Measurements from ENCODE around the gene FNBP1L.

FNBP1L gene

DNA sequence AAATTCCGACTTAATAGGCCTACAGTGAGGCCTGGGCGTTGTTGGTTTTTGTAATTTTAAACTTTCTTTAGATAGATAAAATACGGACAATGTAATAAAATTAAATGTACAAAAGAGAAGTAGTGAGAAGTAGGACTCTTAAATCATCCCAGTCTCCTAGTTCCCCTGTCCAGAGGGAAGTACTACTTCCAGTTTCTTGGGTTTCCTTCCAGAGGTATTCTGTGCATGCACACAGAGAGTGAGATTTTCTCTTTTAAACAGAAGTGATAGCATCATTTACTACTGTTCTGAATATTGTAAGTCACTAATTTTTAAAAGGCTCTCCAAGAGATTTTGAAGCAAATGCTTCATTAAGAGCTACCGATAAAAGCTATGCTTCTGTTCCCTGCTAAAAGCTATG, 7.2 kb upstream of the FNBP1L start:
- TF ChIP-seq TAF1 (IDR thresholded peaks at IDR 0.05; ENCODE audit: borderline replicate concordance, insufficient read depth, low read length) (no peak), SIN3A (IDR thresholded peaks at IDR 0.05; ENCODE audit: borderline replicate concordance, insufficient read depth, low read length) (no peak), FOXP2 (optimal IDR thresholded peaks at IDR 0.05; ENCODE audit: borderline replicate concordance, extremely low read depth, extremely low read length, insufficient read depth) (no peak), POLR2AphosphoS5 (IDR thresholded peaks at IDR 0.05; ENCODE audit: low read depth, low read length) (no peak)
- TF ChIP-seq, protein P1, sequence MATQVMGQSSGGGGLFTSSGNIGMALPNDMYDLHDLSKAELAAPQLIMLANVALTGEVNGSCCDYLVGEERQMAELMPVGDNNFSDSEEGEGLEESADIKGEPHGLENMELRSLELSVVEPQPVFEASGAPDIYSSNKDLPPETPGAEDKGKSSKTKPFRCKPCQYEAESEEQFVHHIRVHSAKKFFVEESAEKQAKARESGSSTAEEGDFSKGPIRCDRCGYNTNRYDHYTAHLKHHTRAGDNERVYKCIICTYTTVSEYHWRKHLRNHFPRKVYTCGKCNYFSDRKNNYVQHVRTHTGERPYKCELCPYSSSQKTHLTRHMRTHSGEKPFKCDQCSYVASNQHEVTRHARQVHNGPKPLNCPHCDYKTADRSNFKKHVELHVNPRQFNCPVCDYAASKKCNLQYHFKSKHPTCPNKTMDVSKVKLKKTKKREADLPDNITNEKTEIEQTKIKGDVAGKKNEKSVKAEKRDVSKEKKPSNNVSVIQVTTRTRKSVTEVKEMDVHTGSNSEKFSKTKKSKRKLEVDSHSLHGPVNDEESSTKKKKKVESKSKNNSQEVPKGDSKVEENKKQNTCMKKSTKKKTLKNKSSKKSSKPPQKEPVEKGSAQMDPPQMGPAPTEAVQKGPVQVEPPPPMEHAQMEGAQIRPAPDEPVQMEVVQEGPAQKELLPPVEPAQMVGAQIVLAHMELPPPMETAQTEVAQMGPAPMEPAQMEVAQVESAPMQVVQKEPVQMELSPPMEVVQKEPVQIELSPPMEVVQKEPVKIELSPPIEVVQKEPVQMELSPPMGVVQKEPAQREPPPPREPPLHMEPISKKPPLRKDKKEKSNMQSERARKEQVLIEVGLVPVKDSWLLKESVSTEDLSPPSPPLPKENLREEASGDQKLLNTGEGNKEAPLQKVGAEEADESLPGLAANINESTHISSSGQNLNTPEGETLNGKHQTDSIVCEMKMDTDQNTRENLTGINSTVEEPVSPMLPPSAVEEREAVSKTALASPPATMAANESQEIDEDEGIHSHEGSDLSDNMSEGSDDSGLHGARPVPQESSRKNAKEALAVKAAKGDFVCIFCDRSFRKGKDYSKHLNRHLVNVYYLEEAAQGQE (IDR thresholded peaks at IDR 0.05; ENCODE audit: insufficient read depth in 1 of 2, low read depth in 2 of 2, low read length in 2 of 2), result no peak

DNA sequence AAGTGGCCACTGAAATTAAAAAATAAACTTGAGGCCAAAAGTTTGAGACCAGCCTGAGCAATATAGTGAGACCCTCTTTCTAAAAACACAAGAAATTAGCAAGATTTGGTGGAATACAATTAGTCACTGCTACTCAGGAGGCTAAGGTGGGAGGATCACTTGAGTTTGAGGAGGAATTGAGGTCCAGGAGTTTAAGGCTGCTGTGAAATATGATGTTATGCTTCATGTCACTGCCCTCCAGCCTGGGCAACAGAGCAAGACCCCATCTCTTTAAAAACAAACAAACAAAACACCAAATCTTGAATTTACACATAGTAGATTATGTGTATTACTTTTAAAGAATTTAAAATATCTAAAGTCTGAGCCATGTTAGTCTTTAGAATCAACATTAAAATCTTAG, 6.3 kb upstream of the FNBP1L start:
- TF ChIP-seq POLR2AphosphoS5 (IDR thresholded peaks at IDR 0.05; ENCODE audit: low read depth, low read length), result no peak
- no peak for TF ChIP-seq TAF1 (IDR thresholded peaks at IDR 0.05; ENCODE audit: borderline replicate concordance, insufficient read depth, low read length)
- no peak for TF ChIP-seq FOXP2 (optimal IDR thresholded peaks at IDR 0.05; ENCODE audit: borderline replicate concordance, extremely low read depth, extremely low read length, insufficient read depth)
- TF ChIP-seq, protein P1 (IDR thresholded peaks at IDR 0.05; ENCODE audit: insufficient read depth in 1 of 2, low read depth in 2 of 2, low read length in 2 of 2), result no peak
- no peak for TF ChIP-seq SIN3A (IDR thresholded peaks at IDR 0.05; ENCODE audit: borderline replicate concordance, insufficient read depth, low read length)

DNA sequence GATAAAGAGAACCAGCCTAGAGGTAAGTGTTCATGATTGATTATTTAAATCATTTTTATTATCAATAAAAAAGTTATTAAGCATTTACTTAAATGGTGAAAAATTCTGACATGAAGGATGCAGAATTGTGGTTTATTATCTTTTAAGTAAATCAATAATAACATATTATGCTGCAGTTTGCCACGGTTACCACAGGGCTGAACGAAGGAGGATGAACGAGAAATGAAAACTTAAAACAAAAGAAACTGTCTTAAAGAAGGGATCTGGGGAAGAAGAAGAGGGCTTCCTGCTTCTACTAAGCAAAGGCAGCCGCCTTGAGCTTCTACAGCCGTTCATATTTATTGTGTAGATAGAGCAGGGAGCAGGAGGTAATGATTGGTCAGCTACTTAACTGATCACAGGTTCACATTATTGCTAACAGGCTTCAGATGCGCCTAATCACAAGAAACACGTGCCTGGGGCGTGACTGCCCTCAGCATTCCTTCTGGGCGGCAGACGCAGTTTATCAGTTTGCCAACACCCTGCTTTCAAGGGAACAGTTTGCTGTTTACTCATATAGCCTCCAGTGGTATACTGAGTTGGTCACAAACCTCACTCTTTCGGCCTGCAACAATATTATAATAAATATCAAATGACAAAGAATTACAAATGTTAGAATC, 5.8 kb upstream of the FNBP1L start:
- TF ChIP-seq, protein P1 (IDR thresholded peaks at IDR 0.05; ENCODE audit: insufficient read depth in 1 of 2, low read depth in 2 of 2, low read length in 2 of 2), result no peak
- TF ChIP-seq SIN3A (IDR thresholded peaks at IDR 0.05; ENCODE audit: borderline replicate concordance, insufficient read depth, low read length) (no peak), FOXP2 (optimal IDR thresholded peaks at IDR 0.05; ENCODE audit: borderline replicate concordance, extremely low read depth, extremely low read length, insufficient read depth) (no peak), POLR2AphosphoS5 (IDR thresholded peaks at IDR 0.05; ENCODE audit: low read depth, low read length) (no peak), TAF1 (IDR thresholded peaks at IDR 0.05; ENCODE audit: borderline replicate concordance, insufficient read depth, low read length) (no peak)

DNA sequence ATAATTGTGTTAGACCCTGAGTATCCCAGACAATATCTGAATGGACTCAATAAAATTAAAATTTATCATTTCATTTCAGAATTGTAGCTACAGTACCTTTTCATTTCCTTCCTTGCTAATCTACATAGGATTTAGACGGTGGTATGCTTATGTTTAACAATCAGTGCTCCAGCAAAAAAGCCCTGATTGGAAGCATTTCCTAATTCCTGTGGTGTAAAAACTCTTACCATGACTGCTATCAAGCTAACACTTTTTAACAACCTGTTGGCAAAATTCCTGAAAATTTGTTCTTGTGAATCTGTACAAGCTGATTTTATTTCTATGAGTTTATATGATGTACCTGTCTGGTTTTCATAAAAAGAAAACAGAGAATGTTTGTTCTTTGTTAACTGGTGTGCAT, 5.2 kb upstream of the FNBP1L start:
- TF ChIP-seq TAF1 (IDR thresholded peaks at IDR 0.05; ENCODE audit: borderline replicate concordance, insufficient read depth, low read length) (no peak), FOXP2 (optimal IDR thresholded peaks at IDR 0.05; ENCODE audit: borderline replicate concordance, extremely low read depth, extremely low read length, insufficient read depth) (no peak), POLR2AphosphoS5 (IDR thresholded peaks at IDR 0.05; ENCODE audit: low read depth, low read length) (no peak), SIN3A (IDR thresholded peaks at IDR 0.05; ENCODE audit: borderline replicate concordance, insufficient read depth, low read length) (no peak)
- TF ChIP-seq, protein P1 (IDR thresholded peaks at IDR 0.05; ENCODE audit: insufficient read depth in 1 of 2, low read depth in 2 of 2, low read length in 2 of 2), result no peak
